ENCODE data around the gene COA8.

Gene COA8

GRCh38 chr14:103537175-103537990, 25.4 kb upstream of the COA8 start:
- no peak for DNase-seq (ENCODE audit: low read depth)

- no peak for DNase-seq (ENCODE audit: low read depth)
Observed at GRCh38 chr14:103538291-103539055, 24.3 kb upstream of the COA8 start.

GRCh38 chr14:103539056-103539825, 23.5 kb upstream of the COA8 start:
- DNase-seq (ENCODE audit: low read depth): no peak

GRCh38 chr14:103540821-103541708, 21.7 kb upstream of the COA8 start:
- no peak for DNase-seq (ENCODE audit: low read depth)

- DNase-seq (ENCODE audit: low read depth): no peak
Observed at GRCh38 chr14:103541709-103542604, 20.8 kb upstream of the COA8 start.

GRCh38 chr14:103542605-103543088, 20.1 kb upstream of the COA8 start:
- no peak for DNase-seq (ENCODE audit: low read depth)

GRCh38 chr14:103543140-103543539, 19.6 kb upstream of the COA8 start:
- DNase-seq (ENCODE audit: low read depth): no peak

GRCh38 chr14:103543721-103544387, 18.9 kb upstream of the COA8 start:
- no peak for DNase-seq (ENCODE audit: low read depth)

GRCh38 chr14:103544388-103545218, 18.2 kb upstream of the COA8 start:
- no peak for DNase-seq (ENCODE audit: low read depth)

- DNase-seq (ENCODE audit: low read depth): no peak
Observed at GRCh38 chr14:103545219-103545914, 17.4 kb upstream of the COA8 start.

GRCh38 chr14:103545915-103546651, 16.7 kb upstream of the COA8 start:
- DNase-seq (ENCODE audit: low read depth): no peak

- DNase-seq (ENCODE audit: low read depth): peak; percentile 71
Observed at GRCh38 chr14:103546652-103547454, 15.9 kb upstream of the COA8 start.

- DNase-seq (ENCODE audit: low read depth): no peak
Observed at GRCh38 chr14:103547455-103547940, 15.3 kb upstream of the COA8 start.

GRCh38 chr14:103547941-103548462, 14.8 kb upstream of the COA8 start:
- no peak for DNase-seq (ENCODE audit: low read depth)

GRCh38 chr14:103548463-103549351, 14.1 kb upstream of the COA8 start:
- no peak for DNase-seq (ENCODE audit: low read depth)

Data from activated T-helper 9 cell treated with anti-CD3 and anti-CD28 coated beads, Interleukin-2, amount 50 U/mL, for 16 hours (primary cell).